ENCODE results near the gene PHF21A. TPM values are rescaled to one million over a fixed set of nuclear protein-coding genes. Genes with fewer than 3 reads are reported as not detected.

PHF21A gene
- total and polyA plus RNA-seq, 4 donors, result 3.6 to 8.5 (median 6.2) TPM

GRCh38 chr11:46102843-46103242 is 18.4 kb downstream of the PHF21A start:
- Histone ChIP-seq H3K36me3 (ENCODE audit: control insufficient read depth in 4 of 4, insufficient read depth in 3 of 4, low read depth in 1 of 4, low read length in 3 of 4) (no peaks in the 10 kb centered on the region), H3K27ac (ENCODE audit: low read depth in 1 of 2, low read length in 2 of 2) (no peak overlapping the region), H3K9me3 (ENCODE audit: control insufficient read depth in 4 of 4, low read length in 3 of 4) (no peaks in the 10 kb centered on the region), H3K27me3 (ENCODE audit: control insufficient read depth in 4 of 4, insufficient read depth in 4 of 4, low read length in 3 of 4) (no peaks in the 10 kb centered on the region), H3K4me1 (ENCODE audit: control insufficient read depth in 4 of 4, insufficient read depth in 4 of 4, low read length in 3 of 4) (peaks cover 0 to 14% (median 8%) of the 10 kb centered on the region in 4 donors), H3K4me3 (ENCODE audit: low read depth in 1 of 3, low read length in 3 of 3) (no peak overlapping the region), H3K9ac (ENCODE audit: low read depth in 1 of 2, low read length in 2 of 2) (no peak overlapping the region)
- TF ChIP-seq HNF4G (IDR thresholded peaks at IDR 0.05), result no peak
- no peak for TF ChIP-seq JUND (IDR thresholded peaks at IDR 0.05)
- no peak for TF ChIP-seq NR2F2 (IDR thresholded peaks at IDR 0.05)
- no peak for TF ChIP-seq HNF4A (conservative IDR thresholded peaks at IDR 0.05)
- no peak for TF ChIP-seq EGR1 (IDR thresholded peaks at IDR 0.05; ENCODE audit: low read depth in 2 of 2)
- TF ChIP-seq RAD21 (IDR thresholded peaks at IDR 0.05), result no peak
- no peak for TF ChIP-seq TAF1 (conservative IDR thresholded peaks at IDR 0.05)
- TF ChIP-seq, protein P1, sequence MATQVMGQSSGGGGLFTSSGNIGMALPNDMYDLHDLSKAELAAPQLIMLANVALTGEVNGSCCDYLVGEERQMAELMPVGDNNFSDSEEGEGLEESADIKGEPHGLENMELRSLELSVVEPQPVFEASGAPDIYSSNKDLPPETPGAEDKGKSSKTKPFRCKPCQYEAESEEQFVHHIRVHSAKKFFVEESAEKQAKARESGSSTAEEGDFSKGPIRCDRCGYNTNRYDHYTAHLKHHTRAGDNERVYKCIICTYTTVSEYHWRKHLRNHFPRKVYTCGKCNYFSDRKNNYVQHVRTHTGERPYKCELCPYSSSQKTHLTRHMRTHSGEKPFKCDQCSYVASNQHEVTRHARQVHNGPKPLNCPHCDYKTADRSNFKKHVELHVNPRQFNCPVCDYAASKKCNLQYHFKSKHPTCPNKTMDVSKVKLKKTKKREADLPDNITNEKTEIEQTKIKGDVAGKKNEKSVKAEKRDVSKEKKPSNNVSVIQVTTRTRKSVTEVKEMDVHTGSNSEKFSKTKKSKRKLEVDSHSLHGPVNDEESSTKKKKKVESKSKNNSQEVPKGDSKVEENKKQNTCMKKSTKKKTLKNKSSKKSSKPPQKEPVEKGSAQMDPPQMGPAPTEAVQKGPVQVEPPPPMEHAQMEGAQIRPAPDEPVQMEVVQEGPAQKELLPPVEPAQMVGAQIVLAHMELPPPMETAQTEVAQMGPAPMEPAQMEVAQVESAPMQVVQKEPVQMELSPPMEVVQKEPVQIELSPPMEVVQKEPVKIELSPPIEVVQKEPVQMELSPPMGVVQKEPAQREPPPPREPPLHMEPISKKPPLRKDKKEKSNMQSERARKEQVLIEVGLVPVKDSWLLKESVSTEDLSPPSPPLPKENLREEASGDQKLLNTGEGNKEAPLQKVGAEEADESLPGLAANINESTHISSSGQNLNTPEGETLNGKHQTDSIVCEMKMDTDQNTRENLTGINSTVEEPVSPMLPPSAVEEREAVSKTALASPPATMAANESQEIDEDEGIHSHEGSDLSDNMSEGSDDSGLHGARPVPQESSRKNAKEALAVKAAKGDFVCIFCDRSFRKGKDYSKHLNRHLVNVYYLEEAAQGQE (IDR thresholded peaks at IDR 0.05), result no peak
- no peak for TF ChIP-seq FOXA2 (IDR thresholded peaks at IDR 0.05)
- TF ChIP-seq SP1 (IDR thresholded peaks at IDR 0.05), result no peak
- TF ChIP-seq YY1 (IDR thresholded peaks at IDR 0.05), result no peak
- TF ChIP-seq, protein P2, sequence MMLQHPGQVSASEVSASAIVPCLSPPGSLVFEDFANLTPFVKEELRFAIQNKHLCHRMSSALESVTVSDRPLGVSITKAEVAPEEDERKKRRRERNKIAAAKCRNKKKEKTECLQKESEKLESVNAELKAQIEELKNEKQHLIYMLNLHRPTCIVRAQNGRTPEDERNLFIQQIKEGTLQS (IDR thresholded peaks at IDR 0.05), result no peak
- TF ChIP-seq, protein P3, sequence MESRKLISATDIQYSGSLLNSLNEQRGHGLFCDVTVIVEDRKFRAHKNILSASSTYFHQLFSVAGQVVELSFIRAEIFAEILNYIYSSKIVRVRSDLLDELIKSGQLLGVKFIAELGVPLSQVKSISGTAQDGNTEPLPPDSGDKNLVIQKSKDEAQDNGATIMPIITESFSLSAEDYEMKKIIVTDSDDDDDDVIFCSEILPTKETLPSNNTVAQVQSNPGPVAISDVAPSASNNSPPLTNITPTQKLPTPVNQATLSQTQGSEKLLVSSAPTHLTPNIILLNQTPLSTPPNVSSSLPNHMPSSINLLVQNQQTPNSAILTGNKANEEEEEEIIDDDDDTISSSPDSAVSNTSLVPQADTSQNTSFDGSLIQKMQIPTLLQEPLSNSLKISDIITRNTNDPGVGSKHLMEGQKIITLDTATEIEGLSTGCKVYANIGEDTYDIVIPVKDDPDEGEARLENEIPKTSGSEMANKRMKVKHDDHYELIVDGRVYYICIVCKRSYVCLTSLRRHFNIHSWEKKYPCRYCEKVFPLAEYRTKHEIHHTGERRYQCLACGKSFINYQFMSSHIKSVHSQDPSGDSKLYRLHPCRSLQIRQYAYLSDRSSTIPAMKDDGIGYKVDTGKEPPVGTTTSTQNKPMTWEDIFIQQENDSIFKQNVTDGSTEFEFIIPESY (IDR thresholded peaks at IDR 0.05), result no peak
- no peak for TF ChIP-seq FOXA1 (IDR thresholded peaks at IDR 0.05)
- TF ChIP-seq, protein P4, sequence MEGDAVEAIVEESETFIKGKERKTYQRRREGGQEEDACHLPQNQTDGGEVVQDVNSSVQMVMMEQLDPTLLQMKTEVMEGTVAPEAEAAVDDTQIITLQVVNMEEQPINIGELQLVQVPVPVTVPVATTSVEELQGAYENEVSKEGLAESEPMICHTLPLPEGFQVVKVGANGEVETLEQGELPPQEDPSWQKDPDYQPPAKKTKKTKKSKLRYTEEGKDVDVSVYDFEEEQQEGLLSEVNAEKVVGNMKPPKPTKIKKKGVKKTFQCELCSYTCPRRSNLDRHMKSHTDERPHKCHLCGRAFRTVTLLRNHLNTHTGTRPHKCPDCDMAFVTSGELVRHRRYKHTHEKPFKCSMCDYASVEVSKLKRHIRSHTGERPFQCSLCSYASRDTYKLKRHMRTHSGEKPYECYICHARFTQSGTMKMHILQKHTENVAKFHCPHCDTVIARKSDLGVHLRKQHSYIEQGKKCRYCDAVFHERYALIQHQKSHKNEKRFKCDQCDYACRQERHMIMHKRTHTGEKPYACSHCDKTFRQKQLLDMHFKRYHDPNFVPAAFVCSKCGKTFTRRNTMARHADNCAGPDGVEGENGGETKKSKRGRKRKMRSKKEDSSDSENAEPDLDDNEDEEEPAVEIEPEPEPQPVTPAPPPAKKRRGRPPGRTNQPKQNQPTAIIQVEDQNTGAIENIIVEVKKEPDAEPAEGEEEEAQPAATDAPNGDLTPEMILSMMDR (IDR thresholded peaks at IDR 0.05; ENCODE audit: low read depth, low read length, missing input control), result no peak
- TF ChIP-seq RXRA (IDR thresholded peaks at IDR 0.05), result no peak
- no peak for TF ChIP-seq GABPA (IDR thresholded peaks at IDR 0.05 in 1 of 2, conservative IDR thresholded peaks at IDR 0.05 in 1 of 2)
- TF ChIP-seq, protein P5, sequence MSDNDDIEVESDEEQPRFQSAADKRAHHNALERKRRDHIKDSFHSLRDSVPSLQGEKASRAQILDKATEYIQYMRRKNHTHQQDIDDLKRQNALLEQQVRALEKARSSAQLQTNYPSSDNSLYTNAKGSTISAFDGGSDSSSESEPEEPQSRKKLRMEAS (IDR thresholded peaks at IDR 0.05), result no peak
- no peak for DNase-seq (ENCODE audit: low spot score)
- WGBS, result 95% methylated on average over 6 of the region's 6 CpGs
